CMK (cell line): ENCODE data around the gene NUDT12.

Experiments used
- DNase-seq: peaks from one replicate; pipeline ENCODE4 v3.0.0-alpha.2; 2010; ENCODE audit warnings: low read depth

Gene NUDT12

GRCh38 chr5:103541114-103541513, 21.5 kb downstream of the NUDT12 start:
- no peak for DNase-seq

DNA sequence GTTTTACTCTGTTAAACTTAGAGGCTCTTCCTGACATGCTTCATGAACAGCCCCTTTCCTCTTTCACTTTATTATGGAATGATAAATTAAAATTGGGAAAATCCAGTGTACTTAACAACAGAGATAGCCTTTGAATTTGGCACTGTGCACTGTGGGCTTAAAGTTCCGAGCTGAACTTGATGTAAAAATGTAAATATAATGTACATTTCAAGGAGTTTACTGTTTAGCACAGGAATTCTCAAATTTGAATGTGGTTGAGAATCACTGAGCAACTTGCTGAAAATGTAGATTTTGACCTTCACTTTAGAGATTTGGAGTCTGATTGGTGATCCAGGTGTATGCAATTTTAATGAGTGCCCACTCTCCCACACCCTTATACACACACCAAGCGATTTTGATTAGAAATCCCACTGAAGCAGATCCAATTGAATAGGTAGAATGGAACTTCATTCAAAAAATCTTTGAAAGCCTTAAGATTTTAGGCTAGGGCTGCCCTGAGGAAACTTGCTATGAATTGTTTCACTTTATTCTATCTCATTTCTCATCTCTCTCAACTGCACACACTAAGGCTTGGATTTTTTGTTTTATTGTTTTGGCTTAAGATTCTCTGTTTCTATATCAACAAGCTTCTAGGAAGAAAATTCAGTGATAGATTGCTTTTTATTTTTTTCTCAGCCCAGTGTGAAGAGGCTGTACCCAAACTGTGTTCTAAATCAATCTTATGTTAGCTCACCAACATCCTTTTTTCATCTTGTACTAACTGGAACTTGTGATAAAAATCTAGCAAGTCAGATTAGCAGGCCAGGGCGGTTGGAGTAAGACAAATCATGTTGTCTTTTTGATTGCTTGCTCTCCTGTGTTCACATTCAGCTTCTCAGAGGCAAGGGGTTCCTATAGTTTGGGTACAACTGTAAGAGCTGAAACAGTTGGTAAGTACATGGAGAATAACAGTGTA, 22.9 kb downstream of the NUDT12 start:
- DNase-seq = no peak

DNA sequence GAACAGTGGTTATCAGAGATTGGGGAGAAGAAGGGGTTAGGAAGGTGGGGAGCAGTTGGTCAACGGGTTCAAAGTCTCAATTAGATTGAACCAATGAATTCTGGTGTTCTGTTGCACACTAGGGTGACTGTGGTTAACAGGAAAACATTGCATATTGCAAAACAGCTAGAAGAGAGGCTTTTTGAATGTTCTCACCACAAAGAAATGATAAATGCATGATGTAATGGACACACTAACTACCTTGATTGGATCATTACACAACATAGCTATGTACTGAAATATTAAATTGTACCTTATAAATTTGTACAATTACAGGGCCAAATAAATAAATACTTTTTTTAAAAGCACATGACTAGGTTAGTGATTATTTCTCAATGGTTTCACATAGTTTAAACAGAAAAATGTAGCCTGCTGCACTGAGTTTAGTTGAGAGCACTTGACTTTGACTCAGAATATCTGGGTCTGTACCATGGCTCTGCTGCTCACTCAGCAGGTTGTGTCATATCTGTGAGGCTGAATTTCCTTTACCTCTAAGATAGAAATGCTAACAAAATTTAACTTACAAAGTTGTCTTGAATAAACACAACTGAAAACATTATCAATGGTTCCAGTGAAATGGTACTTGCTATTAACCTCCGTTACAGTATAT, 30.4 kb downstream of the NUDT12 start:
- DNase-seq = no peak

- no peak for DNase-seq
These were observed 36.2 kb downstream of the NUDT12 start for GRCh38 chr5:103526164-103526915.

GRCh38 chr5:103525361-103525760, 37.2 kb downstream of the NUDT12 start:
- no peak for DNase-seq

- DNase-seq = no peak
These were observed 39.3 kb downstream of the NUDT12 start for GRCh38 chr5:103523319-103523718.

GRCh38 chr5:103522586-103522985, 40.0 kb downstream of the NUDT12 start:
- no peak for DNase-seq

DNA sequence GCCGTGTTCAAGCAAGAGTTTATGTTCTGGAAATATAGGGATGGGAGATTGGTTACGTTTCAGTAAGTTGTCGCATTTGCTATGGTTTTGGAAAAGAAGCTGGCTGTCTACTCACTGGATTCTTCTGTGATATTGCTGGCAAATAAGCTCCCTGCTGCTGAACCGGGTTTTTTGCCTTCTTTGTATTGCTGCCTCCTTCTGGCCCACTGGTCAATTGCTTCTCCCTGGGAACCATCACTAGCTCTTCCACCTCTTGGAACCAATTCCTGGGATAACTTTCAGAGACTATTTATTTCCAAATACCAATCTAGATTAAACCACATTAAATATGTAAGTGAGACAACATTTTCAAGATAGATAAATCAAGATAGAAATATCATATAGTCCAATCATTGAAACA, 43.0 kb downstream of the NUDT12 start:
- DNase-seq = no peak

- no peak for DNase-seq
These were observed 48.2 kb downstream of the NUDT12 start for GRCh38 chr5:103514371-103514770.

DNA sequence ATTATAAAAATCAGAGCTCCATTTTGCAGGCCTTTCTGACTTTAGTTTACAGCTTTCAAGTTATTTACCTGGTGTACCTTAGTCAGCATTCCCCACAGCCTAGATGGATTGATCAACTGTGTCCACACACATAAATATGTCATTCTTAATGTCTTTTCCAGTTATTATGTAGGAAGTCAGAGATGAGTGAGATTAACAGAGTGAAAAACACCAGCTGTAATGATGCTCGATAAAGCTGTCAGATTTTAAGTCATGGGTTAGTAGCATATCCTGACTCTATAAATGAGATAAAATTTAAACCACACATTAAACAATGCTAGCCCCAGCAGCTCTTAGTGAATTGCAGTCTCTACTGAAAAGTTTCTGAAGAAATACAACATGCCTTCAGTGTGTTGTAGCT, 48.9 kb downstream of the NUDT12 start:
- no peak for DNase-seq

- DNase-seq = no peak
These were observed 50.1 kb downstream of the NUDT12 start for GRCh38 chr5:103512500-103512899.

- no peak for DNase-seq
These were observed 51.1 kb downstream of the NUDT12 start for GRCh38 chr5:103511554-103511885.

- no peak for DNase-seq
These were observed 51.6 kb downstream of the NUDT12 start for GRCh38 chr5:103510851-103511553.

- no peak for DNase-seq
These were observed 56.8 kb downstream of the NUDT12 start for GRCh38 chr5:103505581-103506305.

DNA sequence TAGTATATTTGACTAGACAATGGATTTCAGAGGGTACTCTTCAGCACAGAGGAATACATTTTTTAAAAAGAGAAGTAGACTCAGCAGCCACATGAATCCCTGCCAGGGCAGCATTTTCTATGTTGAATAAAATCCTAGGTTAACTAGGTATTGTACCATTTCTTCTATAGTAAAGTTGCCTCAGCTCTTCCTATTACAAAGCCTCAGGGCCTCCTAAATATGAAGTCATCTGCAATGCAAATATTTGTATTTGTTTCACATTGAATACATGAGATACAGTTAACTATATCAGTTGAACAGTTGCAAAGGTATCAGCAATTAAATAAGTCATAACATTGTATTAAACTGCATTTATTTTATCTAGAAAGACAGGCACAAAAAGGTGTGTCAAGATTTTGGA, 59.5 kb downstream of the NUDT12 start:
- DNase-seq = no peak

DNA sequence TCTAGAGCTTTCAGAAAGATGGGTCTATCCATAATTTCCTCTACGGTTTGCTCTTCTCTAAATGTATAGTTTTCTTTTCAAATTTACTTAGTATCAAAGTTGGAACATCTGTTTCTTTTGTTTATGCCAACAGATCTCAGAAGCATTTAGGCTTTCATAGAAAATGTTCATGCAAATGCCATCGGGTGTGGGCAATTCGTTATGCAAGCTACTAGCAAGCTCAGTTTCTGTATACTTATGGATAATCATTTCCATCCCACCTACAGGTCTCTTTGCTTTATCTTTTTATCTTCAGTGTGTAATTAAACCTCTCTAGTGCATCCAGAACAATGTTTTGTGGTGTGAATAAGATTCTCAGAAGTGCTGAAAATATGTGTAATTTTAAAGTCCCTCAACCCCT, 59.9 kb downstream of the NUDT12 start:
- no peak for DNase-seq
